Progenitor cell of endocrine pancreas (in vitro differentiated cells): ENCODE data around the gene EPHA4. TPM values are rescaled to one million over a fixed set of nuclear protein-coding genes. Genes with fewer than 3 reads are reported as not detected.

Experiments used
- DNase-seq: peaks from one replicate; pipeline ENCODE4 v3.0.0; 2021; ENCODE audit warnings: low spot score; ENCODE audit not compliant: unreplicated experiment
- H3K27ac Mint-ChIP-seq: 2 replicates; pipeline ENCODE4 v1.8.0; 2021; ENCODE audit warnings: mild to moderate bottlenecking, moderate library complexity, mixed read lengths
- H3K27me3 Mint-ChIP-seq: 2 replicates; pipeline ENCODE4 v1.8.0; 2021; ENCODE audit warnings: mixed read lengths
- H3K36me3 Mint-ChIP-seq: 2 replicates; pipeline ENCODE4 v1.8.0; 2022; ENCODE audit warnings: mixed read lengths; ENCODE audit not compliant: insufficient read depth
- H3K4me1 Mint-ChIP-seq: 2 replicates; pipeline ENCODE4 v1.8.0; 2021; ENCODE audit warnings: low read depth, mixed read lengths
- H3K4me3 Mint-ChIP-seq: 2 replicates; pipeline ENCODE4 v1.8.0; 2021; ENCODE audit warnings: low read depth, mild to moderate bottlenecking, moderate library complexity, mixed read lengths
- H3K9me3 Mint-ChIP-seq: 2 replicates; pipeline ENCODE4 v1.8.0; 2021; ENCODE audit warnings: low read depth, mixed read lengths
- CTCF ChIP-seq: fragments of 200-600 bp; sonication (generic); IDR thresholded peaks from one replicate; pipeline ENCODE4 v1.5.0; 2021; ENCODE audit warnings: antibody characterized with exemption, mild to moderate bottlenecking; ENCODE audit not compliant: unreplicated experiment
- total RNA-seq: library from RNA; stranded (reverse); gene quantifications from 2 replicates; pipeline ENCODE4 v1.2.1, GENCODE V29; 2021

The EPHA4 gene
- total RNA-seq, 1 donor from 2014 or later: 41.4 TPM

GRCh38 chr2:221569871-221570270 lies 2.2 kb downstream of the EPHA4 start:
- no peak for TF ChIP-seq CTCF
- H3K4me1 Mint-ChIP-seq: peaks cover 44% of the 10 kb centered on the region
- peak overlapping the region; percentile 98 for H3K4me3 Mint-ChIP-seq
- peaks cover 17% of the 10 kb centered on the region for H3K27me3 Mint-ChIP-seq
- H3K9me3 Mint-ChIP-seq: no peaks in the 10 kb centered on the region
- H3K36me3 Mint-ChIP-seq: no peaks in the 10 kb centered on the region
- H3K27ac Mint-ChIP-seq: peak overlapping the region; percentile 77
- no peak for DNase-seq

GRCh38 chr2:221569425-221569845 lies 2.7 kb downstream of the EPHA4 start:
- no peak for TF ChIP-seq CTCF
- Mint-ChIP-seq H3K27me3 (peaks cover 13% of the 10 kb centered on the region), H3K4me3 (peak overlapping the region; percentile 98), H3K27ac (no peak overlapping the region), H3K9me3 (no peaks in the 10 kb centered on the region), H3K36me3 (no peaks in the 10 kb centered on the region), H3K4me1 (peaks cover 43% of the 10 kb centered on the region)
- DNase-seq: no peak

GRCh38 chr2:221568299-221568698 lies 3.8 kb downstream of the EPHA4 start:
- peak overlapping the region; percentile 98 for H3K4me3 Mint-ChIP-seq
- peaks cover 4% of the 10 kb centered on the region for H3K36me3 Mint-ChIP-seq
- TF ChIP-seq CTCF: no peak
- no peak for DNase-seq
- H3K27ac Mint-ChIP-seq: no peak overlapping the region
- no peaks in the 10 kb centered on the region for H3K9me3 Mint-ChIP-seq
- H3K27me3 Mint-ChIP-seq: peaks cover 7% of the 10 kb centered on the region
- H3K4me1 Mint-ChIP-seq: peaks cover 46% of the 10 kb centered on the region

GRCh38 chr2:221567809-221568208 lies 4.3 kb downstream of the EPHA4 start:
- H3K27ac Mint-ChIP-seq: no peak overlapping the region
- TF ChIP-seq CTCF: no peak
- H3K4me1 Mint-ChIP-seq: peaks cover 50% of the 10 kb centered on the region
- no peaks in the 10 kb centered on the region for H3K9me3 Mint-ChIP-seq
- DNase-seq: no peak
- H3K27me3 Mint-ChIP-seq: peaks cover 7% of the 10 kb centered on the region
- H3K36me3 Mint-ChIP-seq: peaks cover 6% of the 10 kb centered on the region
- peak overlapping the region; percentile 4 for H3K4me3 Mint-ChIP-seq

GRCh38 chr2:221567231-221567760 lies 4.8 kb downstream of the EPHA4 start:
- peaks cover 7% of the 10 kb centered on the region for H3K27me3 Mint-ChIP-seq
- H3K4me3 Mint-ChIP-seq: no peak overlapping the region
- H3K9me3 Mint-ChIP-seq: no peaks in the 10 kb centered on the region
- TF ChIP-seq CTCF: no peak
- peaks cover 54% of the 10 kb centered on the region for H3K4me1 Mint-ChIP-seq
- DNase-seq: no peak
- peaks cover 6% of the 10 kb centered on the region for H3K36me3 Mint-ChIP-seq
- no peak overlapping the region for H3K27ac Mint-ChIP-seq
